K562 (cell line): ENCODE results near the gene CALM3. TPM values are rescaled to one million over a fixed set of nuclear protein-coding genes. Genes with fewer than 3 reads are reported as not detected.
A peak's percentile ranks its signal among the peaks of the same experiment; 100 is the strongest.

Source experiments
- ARID1B ChIP-seq: fragments of 450-650 bp; IDR thresholded peaks from 2 replicates; pipeline ENCODE4 v1.6.1; 2016; ENCODE audit warnings: antibody characterized with exemption, mild to moderate bottlenecking, inconsistent platforms
- CHCHD3 ChIP-seq: fragments of 250-450 bp; sonication (Bioruptor Pico); IDR thresholded peaks from 2 replicates; pipeline ENCODE4 v2.1.2; 2022; ENCODE audit warnings: mild to moderate bottlenecking
- FOXA3 ChIP-seq, 2 experiments: fragments of 450-650 bp in 1 of 2; sonication (generic) in 1 of 2; formaldehyde crosslinking; IDR thresholded peaks in 1 of 2; conservative IDR thresholded peaks in 1 of 2; 2 replicates each; pipeline versions ENCODE4 v1.4.0 to v1.8.0; 2020 to 2022; ENCODE audit warnings: mild to moderate bottlenecking in 2 of 2, missing genetic modification reagents in 1 of 2
- HLTF ChIP-seq: fragments of 450-650 bp; IDR thresholded peaks from 2 replicates; pipeline ENCODE4 v1.6.1; 2016
- JUND ChIP-seq, 2 experiments: IDR thresholded peaks; 2 replicates in 1 of 2; 3 replicates in 1 of 2; pipeline ENCODE4 v1.6.1; 2011; ENCODE audit warnings: borderline replicate concordance in 2 of 2, low read depth in 2 of 2, low read length in 2 of 2, improper control_type of control experiment in 1 of 2, missing biosample characterization in 1 of 2, missing genetic modification characterization in 1 of 2, missing genetic modification reagents in 1 of 2
- L3MBTL2 ChIP-seq: fragments of 450-650 bp; IDR thresholded peaks from 2 replicates; pipeline ENCODE4 v1.6.1; 2016; ENCODE audit warnings: mild to moderate bottlenecking, moderate library complexity
- LCOR ChIP-seq: sonication (generic); formaldehyde crosslinking; IDR thresholded peaks from 2 replicates; pipeline ENCODE4 v1.8.0; 2022; ENCODE audit warnings: mild to moderate bottlenecking, missing genetic modification reagents
- MAFF ChIP-seq: IDR thresholded peaks from 2 replicates; pipeline ENCODE4 v1.6.1; 2012; ENCODE audit warnings: low read length, improper control_type of control experiment
- MTA1 ChIP-seq: fragments of 450-650 bp; IDR thresholded peaks from 2 replicates; pipeline ENCODE4 v1.6.1; 2017; ENCODE audit warnings: borderline replicate concordance
- MYC ChIP-seq, 2 experiments: fragments of 250-450 bp in 1 of 2; sonication (Bioruptor Pico) in 1 of 2; IDR thresholded peaks; 2 replicates each; pipeline versions ENCODE4 v1.5.1 to v1.6.1; 2012 to 2021; ENCODE audit warnings: low read depth in 2 of 2, borderline replicate concordance in 1 of 2, improper control_type of control experiment in 1 of 2, low read length in 1 of 2, mild to moderate bottlenecking in 1 of 2, moderate library complexity in 1 of 2
- PRMT5 ChIP-seq: sonication (generic); formaldehyde crosslinking; IDR thresholded peaks from 2 replicates; pipeline ENCODE4 v1.5.0; 2020; ENCODE audit warnings: missing genetic modification reagents
- PTTG1 ChIP-seq: fragments of 450-650 bp; IDR thresholded peaks from 2 replicates; pipeline ENCODE4 v1.6.1; 2016; ENCODE audit warnings: low read depth, mild to moderate bottlenecking, missing genetic modification characterization, missing compliant biosample characterization
- RBM25 ChIP-seq: fragments of 200-400 bp; formaldehyde crosslinking; IDR thresholded peaks from 2 replicates; pipeline ENCODE4 v1.6.1; 2018; ENCODE audit warnings: low read length, low read depth, moderate library complexity; ENCODE audit not compliant: severe bottlenecking
- RBM39 ChIP-seq: fragments of 200-400 bp; formaldehyde crosslinking; optimal IDR thresholded peaks from 2 replicates; pipeline ENCODE3; 2018; ENCODE audit warnings: low read depth, low read length
- SMARCC2 ChIP-seq: fragments of 450-650 bp; IDR thresholded peaks from 2 replicates; pipeline ENCODE4 v1.6.1; 2017; ENCODE audit warnings: antibody characterized with exemption, moderate library complexity, mild to moderate bottlenecking, low read depth
- SP1 ChIP-seq: sonication (generic); formaldehyde crosslinking; IDR thresholded peaks from 2 replicates; pipeline ENCODE4 v1.8.1; 2022; ENCODE audit warnings: mild to moderate bottlenecking, missing genetic modification reagents
- SUPT5H ChIP-seq: fragments of 450-650 bp; IDR thresholded peaks from 2 replicates; pipeline ENCODE4 v1.6.1; 2016
- ZFP30 ChIP-seq: fragments of 250-450 bp; sonication (Bioruptor Pico); IDR thresholded peaks from 2 replicates; pipeline ENCODE4 v1.8.0; 2022; ENCODE audit warnings: moderate library complexity, mild to moderate bottlenecking, inconsistent platforms, borderline replicate concordance
- ZNF140 ChIP-seq: fragments of 250-450 bp; sonication (Bioruptor Pico); IDR thresholded peaks from 2 replicates; pipeline ENCODE4 v1.8.0; 2021; ENCODE audit warnings: moderate library complexity, mild to moderate bottlenecking, inconsistent platforms
- ZNF347 ChIP-seq: fragments of 450-650 bp; formaldehyde crosslinking; IDR thresholded peaks from 2 replicates; pipeline ENCODE4 v1.4.0; 2020; ENCODE audit warnings: low read depth, mild to moderate bottlenecking, moderate library complexity
- ZNF57 ChIP-seq: fragments of 450-650 bp; formaldehyde crosslinking; IDR thresholded peaks from 2 replicates; pipeline ENCODE4 v1.4.0; 2020; ENCODE audit warnings: mild to moderate bottlenecking, moderate library complexity
- ZNF695 ChIP-seq: fragments of 450-650 bp; formaldehyde crosslinking; IDR thresholded peaks from 2 replicates; pipeline ENCODE4 v1.4.0; 2020; ENCODE audit warnings: mild to moderate bottlenecking, moderate library complexity
- ZNF778 ChIP-seq: fragments of 450-650 bp; formaldehyde crosslinking; IDR thresholded peaks from 2 replicates; pipeline ENCODE4 v1.4.0; 2020; ENCODE audit warnings: mild to moderate bottlenecking, moderate library complexity
- ZNF780A ChIP-seq: fragments of 250-450 bp; sonication (Bioruptor Pico); IDR thresholded peaks from 2 replicates; pipeline ENCODE4 v1.5.0; 2021; ENCODE audit warnings: mild to moderate bottlenecking
- polyA plus RNA-seq, 8 experiments: library from polyadenylated mRNA; depleted of rRNA in 4 of 8; stranded (reverse) in 5 of 8; unstranded in 3 of 8; fragments of >200 nt; fragmentation: Nextera tagmentation in 2 of 8; fragmentation: Illumina TruSeq in 1 of 8; extraction: Ambion mirVana in 2 of 8; extraction: Trizol in 1 of 8; gene quantifications; 2 replicates each; pipeline versions ENCODE4 v1.2.1 to v1.2.3, GENCODE V29; 2011 to 2014; ENCODE audit warnings: inconsistent platforms in 1 of 8, missing spikeins in 1 of 8
- total RNA-seq, 7 experiments: library from RNA; depleted of rRNA in 6 of 7; stranded (reverse); fragments of >200 nt in 6 of 7; fragmentation: Illumina TruSeq in 2 of 7; extraction: Trizol in 2 of 7; gene quantifications; 2 replicates each; pipeline versions ENCODE4 v1.2.1 to v1.2.3, GENCODE V29; 2011 to 2021; ENCODE audit warnings: low replicate concordance in 1 of 7
- TF ChIP-seq, protein P1 (sequence below): fragments of 250-450 bp; sonication (Bioruptor Pico); IDR thresholded peaks from 2 replicates; pipeline ENCODE4 v1.5.0; 2021
- TF ChIP-seq, protein P2 (sequence below): fragments of 250-450 bp; sonication (Bioruptor Pico); IDR thresholded peaks from 2 replicates; pipeline ENCODE4 v1.5.0; 2020; ENCODE audit warnings: mild to moderate bottlenecking, borderline replicate concordance

Gene CALM3
- total and polyA plus RNA-seq, 9 of the 15 experiments (the other 6 are each of a cell fraction or from before 2014, with no cell fraction given) = 34.6 to 350 (median 156) TPM

DNA sequence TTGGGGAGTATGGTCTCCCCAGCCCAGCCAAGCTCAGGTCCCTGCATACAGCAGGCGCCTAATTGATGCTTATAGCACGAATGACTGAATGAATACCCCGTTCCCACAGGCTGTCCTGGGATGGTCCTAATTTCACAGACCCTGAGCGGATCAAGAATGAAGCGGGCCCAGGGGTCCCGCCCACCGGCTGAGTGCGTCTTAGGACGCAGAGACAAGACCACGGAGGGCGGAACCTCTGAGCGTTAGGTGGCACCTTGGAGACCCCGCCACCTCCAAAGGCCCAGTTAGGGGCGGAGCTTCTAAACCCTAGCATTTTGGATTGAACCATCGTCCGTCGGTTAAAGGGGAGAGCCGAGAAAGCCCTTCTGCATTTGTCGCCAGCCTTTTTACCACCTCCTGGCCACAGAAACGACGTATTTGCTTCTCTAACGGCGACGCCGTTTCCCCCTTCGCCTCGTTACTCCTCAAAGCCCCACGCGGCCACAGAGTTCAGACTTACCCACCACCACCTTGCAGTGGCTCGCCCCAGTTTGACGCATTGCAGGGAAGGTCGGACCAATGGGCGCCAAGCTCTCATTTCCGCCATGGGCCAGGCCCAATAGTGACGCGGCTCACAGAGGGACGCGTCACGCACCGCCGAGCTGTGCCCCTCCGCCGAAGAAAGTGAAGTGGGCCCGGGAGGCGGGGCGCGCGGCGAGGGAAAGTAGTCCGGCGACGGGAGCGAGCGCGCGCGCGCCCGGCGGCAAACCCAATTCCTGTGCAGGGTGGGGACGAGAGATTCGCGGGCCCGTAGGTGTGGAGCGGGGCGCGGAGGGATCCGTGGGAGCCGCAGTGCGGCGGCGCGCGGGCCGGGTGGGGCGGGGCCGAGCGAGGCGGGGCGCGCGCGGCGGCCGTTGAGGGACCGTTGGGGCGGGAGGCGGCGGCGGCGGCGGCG is 479 bp upstream of the CALM3 start (continued):
- TF ChIP-seq ZNF778 (no peak), LCOR (CRISPR knock-in tag) (peak; percentile 76), RBM25 (peak; percentile 99), HLTF (0 out of 2 replicates have a peak, but pooled peaks have one; percentile 10), L3MBTL2 (peak; percentile 64), ZNF695 (CRISPR knock-in tag) (no peak), MAFF (peak; percentile 68), ZNF347 (no peak), ZNF140 (peak; percentile 70; the same call in 1 of the 2 replicates), ZNF780A (CRISPR knock-in tag) (no peak), PRMT5 (CRISPR knock-in tag) (no peak), JUND (IDR thresholded peaks at IDR 0.05; ENCODE audit: borderline replicate concordance, low read depth, low read length) (peak; percentile 98), JUND (tag; IDR thresholded peaks at IDR 0.05; ENCODE audit: borderline replicate concordance, low read depth, low read length) (peak; percentile 40; the same call in 1 of the 3 replicates), SMARCC2 (no peak), CHCHD3 (no peak), SP1 (CRISPR knock-in tag) (peak; percentile 99), SUPT5H (peak; percentile 71), MYC (IDR thresholded peaks at IDR 0.05; ENCODE audit: low read depth, low read length) (peak; percentile 69; the same call in 1 of the 2 replicates), MYC (CRISPR knock-in tag; IDR thresholded peaks at IDR 0.05; ENCODE audit: borderline replicate concordance, low read depth) (peak; percentile 90; the same call in 1 of the 2 replicates), ARID1B (no peak; the same call in none of the 2 replicates), ZNF57 (CRISPR knock-in tag) (no peak), FOXA3 (CRISPR knock-in tag; conservative IDR thresholded peaks at IDR 0.05 in 1 of 2, IDR thresholded peaks at IDR 0.05 in 1 of 2) (no peak), RBM39 (peak; percentile 31), MTA1 (no peak; the same call in 1 of the 2 replicates), PTTG1 (no peak), ZFP30 (CRISPR knock-in tag) (no peak)
- TF ChIP-seq, protein P1, sequence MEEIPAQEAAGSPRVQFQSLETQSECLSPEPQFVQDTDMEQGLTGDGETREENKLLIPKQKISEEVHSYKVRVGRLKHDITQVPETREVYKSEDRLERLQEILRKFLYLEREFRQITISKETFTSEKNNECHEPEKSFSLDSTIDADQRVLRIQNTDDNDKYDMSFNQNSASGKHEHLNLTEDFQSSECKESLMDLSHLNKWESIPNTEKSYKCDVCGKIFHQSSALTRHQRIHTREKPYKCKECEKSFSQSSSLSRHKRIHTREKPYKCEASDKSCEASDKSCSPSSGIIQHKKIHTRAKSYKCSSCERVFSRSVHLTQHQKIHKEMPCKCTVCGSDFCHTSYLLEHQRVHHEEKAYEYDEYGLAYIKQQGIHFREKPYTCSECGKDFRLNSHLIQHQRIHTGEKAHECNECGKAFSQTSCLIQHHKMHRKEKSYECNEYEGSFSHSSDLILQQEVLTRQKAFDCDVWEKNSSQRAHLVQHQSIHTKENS = no peak
- TF ChIP-seq, protein P2, sequence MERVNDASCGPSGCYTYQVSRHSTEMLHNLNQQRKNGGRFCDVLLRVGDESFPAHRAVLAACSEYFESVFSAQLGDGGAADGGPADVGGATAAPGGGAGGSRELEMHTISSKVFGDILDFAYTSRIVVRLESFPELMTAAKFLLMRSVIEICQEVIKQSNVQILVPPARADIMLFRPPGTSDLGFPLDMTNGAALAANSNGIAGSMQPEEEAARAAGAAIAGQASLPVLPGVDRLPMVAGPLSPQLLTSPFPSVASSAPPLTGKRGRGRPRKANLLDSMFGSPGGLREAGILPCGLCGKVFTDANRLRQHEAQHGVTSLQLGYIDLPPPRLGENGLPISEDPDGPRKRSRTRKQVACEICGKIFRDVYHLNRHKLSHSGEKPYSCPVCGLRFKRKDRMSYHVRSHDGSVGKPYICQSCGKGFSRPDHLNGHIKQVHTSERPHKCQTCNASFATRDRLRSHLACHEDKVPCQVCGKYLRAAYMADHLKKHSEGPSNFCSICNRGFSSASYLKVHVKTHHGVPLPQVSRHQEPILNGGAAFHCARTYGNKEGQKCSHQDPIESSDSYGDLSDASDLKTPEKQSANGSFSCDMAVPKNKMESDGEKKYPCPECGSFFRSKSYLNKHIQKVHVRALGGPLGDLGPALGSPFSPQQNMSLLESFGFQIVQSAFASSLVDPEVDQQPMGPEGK (CRISPR knock-in tag) = peak; percentile 33; the same call in 1 of the 2 replicates
